Tibial nerve (tissue), 4 donors: ENCODE data around the gene MTMR3.

Experiments
- EP300 ChIP-seq, 2 donors: sonication (generic); formaldehyde crosslinking; IDR thresholded peaks; one replicate each; pipeline ENCODE4 v1.6.1; 2017; ENCODE audit warnings: antibody characterized with exemption in 2 of 2, mild to moderate bottlenecking in 1 of 2
- POLR2A ChIP-seq, 2 donors: fragments of 450-650 bp; IDR thresholded peaks; one replicate each; pipeline ENCODE4 v1.6.1; 2017; ENCODE audit warnings: antibody characterized with exemption in 2 of 2, mild to moderate bottlenecking in 2 of 2, moderate library complexity in 2 of 2
- TF ChIP-seq, protein P1 (sequence below), 5 experiments: fragments of 200-600 bp in 3 of 5; fragments of 450-650 bp in 2 of 5; sonication (generic) in 3 of 5; IDR thresholded peaks; one replicate each; pipeline ENCODE4 v1.5.1; 2016 to 2019; ENCODE audit warnings: antibody characterized with exemption in 5 of 5, mild to moderate bottlenecking in 3 of 5, moderate library complexity in 2 of 5

DNA sequence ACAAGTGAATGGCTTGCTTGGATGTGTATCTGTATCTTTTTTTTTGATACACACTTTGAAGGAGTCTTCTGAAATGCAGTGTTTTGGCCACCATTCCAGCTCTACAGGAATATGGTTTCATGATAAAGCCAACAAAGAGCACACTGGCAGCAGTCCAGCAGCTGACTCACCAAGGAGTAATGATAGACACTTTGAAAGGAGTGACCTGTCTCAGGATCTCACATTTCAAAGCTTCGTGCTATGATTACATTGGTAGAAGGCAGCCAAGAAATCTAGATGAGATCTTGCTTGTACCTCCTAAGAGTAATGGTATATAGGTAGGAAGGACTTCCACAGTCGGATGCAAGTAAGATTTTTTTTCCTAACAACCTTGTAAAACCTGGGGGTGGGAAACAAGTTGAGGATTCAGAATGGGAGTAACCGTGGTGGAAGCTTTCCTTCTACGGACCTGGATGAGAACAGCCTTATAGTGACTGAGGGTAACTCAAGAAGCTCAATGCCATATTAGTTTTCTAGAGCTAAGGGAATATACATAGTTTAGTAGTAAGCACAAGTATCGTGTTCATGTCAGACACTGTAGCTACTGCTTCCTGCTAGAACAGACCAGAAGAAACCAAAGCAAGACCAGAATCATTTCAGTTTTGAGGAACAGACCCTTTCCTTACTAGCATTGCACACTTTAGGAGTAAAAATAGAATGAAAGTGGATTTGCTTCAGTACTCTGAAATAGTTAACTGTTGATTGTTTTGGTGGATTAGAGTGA lies 25.0 kb downstream of the MTMR3 start:
- TF ChIP-seq EP300 (IDR thresholded peaks at IDR 0.05): no peak
- TF ChIP-seq, protein P1, sequence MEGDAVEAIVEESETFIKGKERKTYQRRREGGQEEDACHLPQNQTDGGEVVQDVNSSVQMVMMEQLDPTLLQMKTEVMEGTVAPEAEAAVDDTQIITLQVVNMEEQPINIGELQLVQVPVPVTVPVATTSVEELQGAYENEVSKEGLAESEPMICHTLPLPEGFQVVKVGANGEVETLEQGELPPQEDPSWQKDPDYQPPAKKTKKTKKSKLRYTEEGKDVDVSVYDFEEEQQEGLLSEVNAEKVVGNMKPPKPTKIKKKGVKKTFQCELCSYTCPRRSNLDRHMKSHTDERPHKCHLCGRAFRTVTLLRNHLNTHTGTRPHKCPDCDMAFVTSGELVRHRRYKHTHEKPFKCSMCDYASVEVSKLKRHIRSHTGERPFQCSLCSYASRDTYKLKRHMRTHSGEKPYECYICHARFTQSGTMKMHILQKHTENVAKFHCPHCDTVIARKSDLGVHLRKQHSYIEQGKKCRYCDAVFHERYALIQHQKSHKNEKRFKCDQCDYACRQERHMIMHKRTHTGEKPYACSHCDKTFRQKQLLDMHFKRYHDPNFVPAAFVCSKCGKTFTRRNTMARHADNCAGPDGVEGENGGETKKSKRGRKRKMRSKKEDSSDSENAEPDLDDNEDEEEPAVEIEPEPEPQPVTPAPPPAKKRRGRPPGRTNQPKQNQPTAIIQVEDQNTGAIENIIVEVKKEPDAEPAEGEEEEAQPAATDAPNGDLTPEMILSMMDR (IDR thresholded peaks at IDR 0.05): no peak
- no peak for TF ChIP-seq POLR2A (IDR thresholded peaks at IDR 0.05)
